ENCODE data around the gene TTN. TPM values are rescaled to one million over a fixed set of nuclear protein-coding genes. Genes with fewer than 3 reads are reported as not detected.

TTN gene
- total RNA-seq, 3 donors from 2014 or later, result 2.9 to 23.4 (median 3.5) TPM

DNA sequence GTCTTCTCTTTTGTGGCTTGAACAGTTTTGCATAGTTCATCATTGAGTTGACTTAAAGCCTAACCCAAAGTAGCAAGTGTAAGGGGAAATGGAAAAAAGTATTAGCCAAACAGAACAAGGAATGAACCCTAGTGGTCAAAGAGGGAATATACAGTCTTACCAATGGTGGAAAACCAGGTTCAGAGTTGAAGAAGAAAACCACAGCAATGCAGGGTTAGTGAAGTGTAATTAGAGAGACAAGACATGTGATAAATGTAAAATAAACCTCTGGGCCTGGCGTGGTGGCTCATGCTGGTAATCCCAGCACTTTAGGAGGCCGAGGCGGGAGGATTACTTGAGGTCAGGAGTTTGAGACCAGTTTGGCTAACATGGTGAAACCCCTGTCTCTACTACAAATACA is 2.4 kb downstream of the TTN start:
- no peak overlapping the region for H3K27ac ChIP-seq
- intact Hi-C loops (cut with DNase I; ENCODE audit: low total_unique reads), result no loop called here
- no peak overlapping the region for H3K4me3 ChIP-seq

GRCh38 chr2:178800510-178800909 is 6.7 kb downstream of the TTN start:
- H3K27me3 ChIP-seq, result no peaks in the 10 kb centered on the region
- no peak for DNase-seq (ENCODE audit: low spot score in 2 of 2)
- no peak for TF ChIP-seq POLR2AphosphoS5 (IDR thresholded peaks at IDR 0.05)
- no peak for TF ChIP-seq POLR2A (IDR thresholded peaks at IDR 0.05)
- TF ChIP-seq CTCF (IDR thresholded peaks at IDR 0.05), result no peak
- intact Hi-C loops (cut with DNase I; ENCODE audit: low total_unique reads), result no loop called here
- no peaks in the 10 kb centered on the region for H3K4me1 ChIP-seq
- no peaks in the 10 kb centered on the region for H3K9me3 ChIP-seq
- no peaks in the 10 kb centered on the region for H3K36me3 ChIP-seq
- no peak overlapping the region for H3K27ac ChIP-seq
- H3K4me3 ChIP-seq, result no peak overlapping the region

More for the DNA sequence above, 2.4 kb downstream of the TTN start:
- Histone ChIP-seq H3K9me3 (no peaks in the 10 kb centered on the region), H3K27me3 (no peaks in the 10 kb centered on the region), H3K36me3 (no peaks in the 10 kb centered on the region), H3K4me1 (no peaks in the 10 kb centered on the region)
- TF ChIP-seq POLR2AphosphoS5 (IDR thresholded peaks at IDR 0.05) (no peak), POLR2A (IDR thresholded peaks at IDR 0.05) (no peak), CTCF (IDR thresholded peaks at IDR 0.05) (peak in 1 of 3 donors; percentile 56)
- no peak for DNase-seq (ENCODE audit: low spot score in 2 of 2)

DNA sequence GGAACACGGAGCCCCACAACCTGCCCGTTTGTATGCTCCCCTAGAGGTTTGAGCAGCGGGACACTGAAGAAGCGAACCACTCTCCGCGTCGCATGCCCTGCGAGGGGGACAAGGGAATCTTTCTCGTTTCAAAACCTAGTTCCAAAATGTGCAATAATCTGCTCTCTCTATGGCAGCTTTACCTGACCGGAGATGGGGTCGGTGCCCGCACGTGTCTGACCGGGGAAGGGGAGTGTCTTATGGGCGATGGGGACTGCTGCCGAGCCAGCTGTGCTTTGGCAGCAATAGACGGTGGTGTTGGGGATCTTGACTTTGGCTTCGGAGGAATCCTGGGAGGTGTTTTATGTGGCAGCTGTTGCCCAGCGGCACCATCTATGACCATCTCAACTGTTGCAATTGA is 7.9 kb downstream of the TTN start:
- Histone ChIP-seq H3K27me3 (no peaks in the 10 kb centered on the region), H3K9me3 (no peaks in the 10 kb centered on the region), H3K36me3 (no peaks in the 10 kb centered on the region), H3K4me1 (no peaks in the 10 kb centered on the region), H3K4me3 (no peak overlapping the region), H3K27ac (no peak overlapping the region)
- intact Hi-C loops (cut with DNase I; ENCODE audit: low total_unique reads), result loop anchor here (5.0 kb wide), 1 partner anchor 437 kb away; no protein-coding TSS in a partner anchor
- DNase-seq (ENCODE audit: low spot score in 2 of 2), result no peak
- TF ChIP-seq CTCF (IDR thresholded peaks at IDR 0.05) (no peak), POLR2AphosphoS5 (IDR thresholded peaks at IDR 0.05) (no peak), POLR2A (IDR thresholded peaks at IDR 0.05) (no peak)

- Histone ChIP-seq H3K27me3 (no peaks in the 10 kb centered on the region), H3K27ac (no peak overlapping the region), H3K4me3 (no peak overlapping the region), H3K36me3 (no peaks in the 10 kb centered on the region), H3K9me3 (no peaks in the 10 kb centered on the region), H3K4me1 (no peaks in the 10 kb centered on the region)
- DNase-seq (ENCODE audit: low spot score in 2 of 2), result no peak
- TF ChIP-seq CTCF (IDR thresholded peaks at IDR 0.05) (peak in 2 of 3 donors; percentile 43 to 50), POLR2A (IDR thresholded peaks at IDR 0.05) (no peak)
- intact Hi-C loops (cut with DNase I; ENCODE audit: low total_unique reads), result loop anchor here (5.0 kb wide), 1 partner anchor 434 kb away; no protein-coding TSS in a partner anchor
These were observed 11.0 kb downstream of the TTN start for GRCh38 chr2:178796079-178796677.

GRCh38 chr2:178787934-178788333 is 19.3 kb downstream of the TTN start:
- intact Hi-C loops (cut with DNase I; ENCODE audit: low total_unique reads), result no loop called here
- no peak for TF ChIP-seq POLR2AphosphoS5 (IDR thresholded peaks at IDR 0.05)
- no peak for TF ChIP-seq POLR2A (IDR thresholded peaks at IDR 0.05)
- no peak for TF ChIP-seq CTCF (IDR thresholded peaks at IDR 0.05)

More at GRCh38 chr2:178787934-178788333, 19.3 kb downstream of the TTN start:
- H3K27me3 ChIP-seq, result no peaks in the 10 kb centered on the region
- no peaks in the 10 kb centered on the region for H3K9me3 ChIP-seq
- H3K27ac ChIP-seq, result no peak overlapping the region
- no peaks in the 10 kb centered on the region for H3K4me1 ChIP-seq
- DNase-seq (ENCODE audit: low spot score in 2 of 2), result no peak
- no peak overlapping the region for H3K4me3 ChIP-seq
- H3K36me3 ChIP-seq, result no peaks in the 10 kb centered on the region

Data from breast epithelium (tissue), 4 donors.